WTC11 (cell line): Measurements from ENCODE around the gene SLC38A10. TPM values are rescaled to one million over a fixed set of nuclear protein-coding genes. Genes with fewer than 3 reads are reported as not detected.

Experiments
- ATAC-seq: fragments of 200-7000 bp; cut with Tn5 transposase; 2 replicates; pipeline ENCODE4 v1.10.0; 2021; ENCODE audit warnings: mild to moderate bottlenecking, moderate library complexity
- CTCF ChIA-PET: fragments of 300-600 bp; sonication (Branson Sonifier 250); formaldehyde crosslinking; loops from one replicate; lab custom pipeline; 2021; ENCODE audit warnings: antibody characterized with exemption; lab: Charles Lee
- POLR2A ChIA-PET: fragments of 350-600 bp; sonication (Branson Sonifier 250); formaldehyde crosslinking; loops from one replicate; lab custom pipeline; 2021; ENCODE audit warnings: antibody characterized with exemption; lab: Charles Lee
- DNase-seq: peaks from one replicate; pipeline ENCODE4 v3.0.0; 2021; ENCODE audit warnings: low spot score
- H3K27ac Mint-ChIP-seq: 2 replicates; pipeline ENCODE4 v1.8.0; 2021; ENCODE audit warnings: mixed read lengths
- H3K27me3 Mint-ChIP-seq: 2 replicates; pipeline ENCODE4 v1.8.0; 2021; ENCODE audit warnings: low read depth, mild to moderate bottlenecking, moderate library complexity, mixed read lengths
- H3K36me3 Mint-ChIP-seq: 2 replicates; pipeline ENCODE4 v1.8.0; 2021; ENCODE audit warnings: mixed read lengths
- H3K4me1 Mint-ChIP-seq: 2 replicates; pipeline ENCODE4 v1.8.0; 2022; ENCODE audit warnings: mixed read lengths
- H3K4me3 Mint-ChIP-seq: 2 replicates; pipeline ENCODE4 v1.8.0; 2021; ENCODE audit warnings: mild to moderate bottlenecking, moderate library complexity, mixed read lengths
- H3K9me3 Mint-ChIP-seq: 2 replicates; pipeline ENCODE4 v1.8.0; 2021; ENCODE audit warnings: mixed read lengths
- GABPB1 ChIP-seq: sonication (generic); formaldehyde crosslinking; IDR thresholded peaks from 2 replicates; pipeline ENCODE4 v1.8.1; 2023; ENCODE audit warnings: mild to moderate bottlenecking, missing genetic modification reagents
- HMGA2 ChIP-seq: fragments of 250-450 bp; sonication (Bioruptor Pico); IDR thresholded peaks from 2 replicates; pipeline ENCODE4 v1.4.0; 2021; ENCODE audit warnings: mild to moderate bottlenecking, moderate library complexity
- JUN ChIP-seq: sonication (generic); formaldehyde crosslinking; IDR thresholded peaks from 2 replicates; pipeline ENCODE4 v1.8.0; 2023; ENCODE audit warnings: mild to moderate bottlenecking, missing genetic modification reagents
- SMAD4 ChIP-seq: sonication (generic); formaldehyde crosslinking; IDR thresholded peaks from 2 replicates; pipeline ENCODE4 v1.8.0; 2022; ENCODE audit warnings: mild to moderate bottlenecking, missing genetic modification reagents
- SP1 ChIP-seq: sonication (generic); formaldehyde crosslinking; conservative IDR thresholded peaks from 2 replicates; pipeline ENCODE4 v1.8.1; 2022; ENCODE audit warnings: missing genetic modification reagents
- ZBTB21 ChIP-seq: sonication (generic); formaldehyde crosslinking; IDR thresholded peaks from 2 replicates; pipeline ENCODE4 v1.8.1; 2023; ENCODE audit warnings: mild to moderate bottlenecking, missing genetic modification reagents, borderline replicate concordance
- ZNF416 ChIP-seq: fragments of 250-450 bp; sonication (Bioruptor Pico); IDR thresholded peaks from 2 replicates; pipeline ENCODE4 v1.9.0; 2021; ENCODE audit warnings: mild to moderate bottlenecking, inconsistent platforms
- total RNA-seq: library from RNA; stranded (reverse); gene quantifications from 3 replicates; pipeline ENCODE4 v1.2.3, GENCODE V29; 2021
- TF ChIP-seq, protein P1 (sequence below): sonication (generic); formaldehyde crosslinking; IDR thresholded peaks from 2 replicates; pipeline ENCODE4 v1.8.0; 2022; ENCODE audit warnings: mild to moderate bottlenecking, missing genetic modification reagents
- TF ChIP-seq, protein P2 (sequence below): sonication (generic); formaldehyde crosslinking; IDR thresholded peaks from 2 replicates; pipeline ENCODE4 v1.8.0; 2022; ENCODE audit warnings: mild to moderate bottlenecking, missing genetic modification reagents
- TF ChIP-seq, protein P3 (sequence below): sonication (generic); formaldehyde crosslinking; IDR thresholded peaks from 2 replicates; pipeline ENCODE4 v1.8.0; 2022; ENCODE audit warnings: missing genetic modification reagents
- TF ChIP-seq, protein P4 (sequence below): sonication (generic); formaldehyde crosslinking; IDR thresholded peaks from 2 replicates; pipeline ENCODE4 v1.8.1; 2022; ENCODE audit warnings: mild to moderate bottlenecking, missing genetic modification reagents, moderate library complexity, borderline replicate concordance
- TF ChIP-seq, protein P5 (sequence below): sonication (generic); formaldehyde crosslinking; IDR thresholded peaks from 2 replicates; pipeline ENCODE4 v1.8.0; 2022; ENCODE audit warnings: mild to moderate bottlenecking, missing genetic modification reagents
- TF ChIP-seq, protein P6 (sequence below): fragments of 250-450 bp; sonication (Bioruptor Pico); IDR thresholded peaks from 2 replicates; pipeline ENCODE4 v1.9.0; 2021; ENCODE audit warnings: moderate library complexity, mild to moderate bottlenecking, inconsistent platforms, borderline replicate concordance

The SLC38A10 gene
- total RNA-seq, 1 experiment from 2014 or later, result 47.0 TPM

DNA sequence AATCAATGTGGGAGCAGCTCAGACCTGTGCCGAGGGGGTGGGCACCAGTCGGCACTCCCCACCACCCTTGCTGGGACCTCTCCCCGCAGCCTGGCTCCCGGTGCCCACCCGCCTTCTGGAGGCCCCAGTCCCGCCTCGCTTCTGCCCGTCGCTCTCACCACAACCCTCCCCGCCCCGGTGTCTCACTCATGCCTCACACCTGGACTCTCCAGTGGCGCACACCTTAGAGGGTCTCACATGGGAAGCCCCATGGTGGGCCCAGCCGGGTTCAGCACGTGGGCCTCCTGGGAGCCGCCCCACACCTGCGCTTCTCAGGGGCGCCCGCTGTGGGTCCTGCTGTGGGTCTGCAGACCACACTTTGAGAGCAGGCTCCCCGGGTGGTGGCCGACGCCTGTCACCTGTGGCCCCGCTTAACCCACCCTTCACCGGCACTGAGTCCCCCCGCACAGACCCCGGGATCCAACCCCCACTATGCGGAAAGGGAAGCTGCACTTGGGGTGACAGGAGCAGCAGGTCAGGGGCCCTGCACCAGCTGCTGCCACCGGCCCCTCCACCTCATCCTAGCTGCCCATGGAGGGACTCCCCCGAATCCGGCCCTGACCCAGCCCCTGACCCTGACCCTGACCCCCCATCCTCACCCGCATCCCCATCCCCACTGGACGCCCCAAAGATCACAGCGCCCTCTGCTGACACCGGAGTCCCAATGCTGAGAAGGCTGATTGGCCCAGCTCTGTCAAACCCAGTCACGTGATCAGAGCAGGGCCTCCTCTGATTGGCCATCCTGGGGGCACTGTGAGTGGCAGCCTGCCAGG is 27.4 kb upstream of the SLC38A10 start (continued):
- TF ChIP-seq ZBTB21 (CRISPR knock-in tag), result no peak
- TF ChIP-seq JUN (CRISPR knock-in tag), result no peak
- TF ChIP-seq, protein P1, sequence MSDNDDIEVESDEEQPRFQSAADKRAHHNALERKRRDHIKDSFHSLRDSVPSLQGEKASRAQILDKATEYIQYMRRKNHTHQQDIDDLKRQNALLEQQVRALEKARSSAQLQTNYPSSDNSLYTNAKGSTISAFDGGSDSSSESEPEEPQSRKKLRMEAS (CRISPR knock-in tag), result no peak

DNA sequence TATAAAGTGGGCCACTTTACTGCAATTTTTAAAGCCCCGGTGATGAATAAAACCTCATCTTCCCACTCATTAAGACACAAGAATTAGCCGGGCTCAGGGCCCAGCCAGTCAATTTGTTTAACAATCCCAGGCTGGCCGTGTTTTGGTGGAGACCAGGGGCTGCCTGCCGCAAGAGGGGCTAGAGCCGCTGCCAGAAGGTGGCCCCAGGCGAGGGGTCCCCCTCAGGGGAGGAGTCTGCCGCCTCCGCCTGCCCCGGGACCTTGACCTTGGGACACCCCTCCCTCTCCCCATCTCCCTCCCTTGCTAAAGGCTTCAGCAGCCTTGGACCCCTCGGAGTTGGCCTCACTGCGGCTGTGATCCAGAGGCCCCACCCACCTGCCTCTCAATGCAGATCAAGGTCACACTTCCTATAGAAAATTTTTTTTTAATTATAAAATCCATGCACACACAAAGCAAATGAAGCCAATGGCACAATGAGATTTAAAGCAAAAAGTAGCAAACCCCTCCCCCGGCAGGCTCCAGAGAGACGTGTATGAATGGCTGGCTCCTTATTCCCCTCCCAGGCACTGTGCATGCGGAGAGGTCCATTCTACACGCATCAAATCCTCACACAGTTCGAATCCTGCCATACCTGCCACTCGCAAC is 23.0 kb upstream of the SLC38A10 start:
- H3K27ac Mint-ChIP-seq, result no peak overlapping the region
- POLR2A ChIA-PET, result no interaction called here

DNA sequence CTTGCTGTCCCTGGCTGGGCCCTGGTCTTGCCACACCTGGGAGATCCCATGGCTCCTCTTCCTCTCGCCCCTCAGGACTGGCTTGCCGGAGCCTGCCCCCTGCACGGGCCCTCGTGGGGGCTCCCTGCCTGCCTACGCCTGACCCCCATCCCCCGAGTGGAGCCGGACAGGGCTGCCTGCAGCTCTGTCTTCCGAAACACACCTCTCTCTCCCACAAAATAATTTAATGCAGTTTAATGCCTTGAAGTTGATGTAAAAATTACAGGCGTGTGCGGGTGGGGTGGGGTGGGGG is 22.4 kb upstream of the SLC38A10 start:
- no peak for DNase-seq
- Mint-ChIP-seq H3K27ac (no peak overlapping the region), H3K4me1 (peaks cover 14% of the 10 kb centered on the region), H3K27me3 (no peaks in the 10 kb centered on the region), H3K4me3 (no peak overlapping the region), H3K9me3 (no peaks in the 10 kb centered on the region), H3K36me3 (no peaks in the 10 kb centered on the region)
- no peak for ATAC-seq
- ChIA-PET CTCF (interaction anchor here (0.6 kb wide), 2 partner anchors 10 to 105 kb away, joined by 3 read pairs; no protein-coding TSS in a partner anchor), POLR2A (no interaction called here)
- TF ChIP-seq GABPB1 (no peak), JUN (CRISPR knock-in tag) (no peak), HMGA2 (CRISPR knock-in tag) (no peak), ZNF416 (no peak), SP1 (no peak)
- TF ChIP-seq, protein P2, sequence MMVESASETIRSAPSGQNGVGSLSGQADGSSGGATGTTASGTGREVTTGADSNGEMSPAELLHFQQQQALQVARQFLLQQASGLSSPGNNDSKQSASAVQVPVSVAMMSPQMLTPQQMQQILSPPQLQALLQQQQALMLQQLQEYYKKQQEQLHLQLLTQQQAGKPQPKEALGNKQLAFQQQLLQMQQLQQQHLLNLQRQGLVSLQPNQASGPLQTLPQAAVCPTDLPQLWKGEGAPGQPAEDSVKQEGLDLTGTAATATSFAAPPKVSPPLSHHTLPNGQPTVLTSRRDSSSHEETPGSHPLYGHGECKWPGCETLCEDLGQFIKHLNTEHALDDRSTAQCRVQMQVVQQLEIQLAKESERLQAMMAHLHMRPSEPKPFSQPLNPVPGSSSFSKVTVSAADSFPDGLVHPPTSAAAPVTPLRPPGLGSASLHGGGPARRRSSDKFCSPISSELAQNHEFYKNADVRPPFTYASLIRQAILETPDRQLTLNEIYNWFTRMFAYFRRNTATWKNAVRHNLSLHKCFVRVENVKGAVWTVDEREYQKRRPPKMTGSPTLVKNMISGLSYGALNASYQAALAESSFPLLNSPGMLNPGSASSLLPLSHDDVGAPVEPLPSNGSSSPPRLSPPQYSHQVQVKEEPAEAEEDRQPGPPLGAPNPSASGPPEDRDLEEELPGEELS, result no peak
- TF ChIP-seq, protein P3, sequence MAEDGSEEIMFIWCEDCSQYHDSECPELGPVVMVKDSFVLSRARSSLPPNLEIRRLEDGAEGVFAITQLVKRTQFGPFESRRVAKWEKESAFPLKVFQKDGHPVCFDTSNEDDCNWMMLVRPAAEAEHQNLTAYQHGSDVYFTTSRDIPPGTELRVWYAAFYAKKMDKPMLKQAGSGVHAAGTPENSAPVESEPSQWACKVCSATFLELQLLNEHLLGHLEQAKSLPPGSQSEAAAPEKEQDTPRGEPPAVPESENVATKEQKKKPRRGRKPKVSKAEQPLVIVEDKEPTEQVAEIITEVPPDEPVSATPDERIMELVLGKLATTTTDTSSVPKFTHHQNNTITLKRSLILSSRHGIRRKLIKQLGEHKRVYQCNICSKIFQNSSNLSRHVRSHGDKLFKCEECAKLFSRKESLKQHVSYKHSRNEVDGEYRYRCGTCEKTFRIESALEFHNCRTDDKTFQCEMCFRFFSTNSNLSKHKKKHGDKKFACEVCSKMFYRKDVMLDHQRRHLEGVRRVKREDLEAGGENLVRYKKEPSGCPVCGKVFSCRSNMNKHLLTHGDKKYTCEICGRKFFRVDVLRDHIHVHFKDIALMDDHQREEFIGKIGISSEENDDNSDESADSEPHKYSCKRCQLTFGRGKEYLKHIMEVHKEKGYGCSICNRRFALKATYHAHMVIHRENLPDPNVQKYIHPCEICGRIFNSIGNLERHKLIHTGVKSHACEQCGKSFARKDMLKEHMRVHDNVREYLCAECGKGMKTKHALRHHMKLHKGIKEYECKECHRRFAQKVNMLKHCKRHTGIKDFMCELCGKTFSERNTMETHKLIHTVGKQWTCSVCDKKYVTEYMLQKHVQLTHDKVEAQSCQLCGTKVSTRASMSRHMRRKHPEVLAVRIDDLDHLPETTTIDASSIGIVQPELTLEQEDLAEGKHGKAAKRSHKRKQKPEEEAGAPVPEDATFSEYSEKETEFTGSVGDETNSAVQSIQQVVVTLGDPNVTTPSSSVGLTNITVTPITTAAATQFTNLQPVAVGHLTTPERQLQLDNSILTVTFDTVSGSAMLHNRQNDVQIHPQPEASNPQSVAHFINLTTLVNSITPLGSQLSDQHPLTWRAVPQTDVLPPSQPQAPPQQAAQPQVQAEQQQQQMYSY (CRISPR knock-in tag), result no peak
- TF ChIP-seq, protein P4, sequence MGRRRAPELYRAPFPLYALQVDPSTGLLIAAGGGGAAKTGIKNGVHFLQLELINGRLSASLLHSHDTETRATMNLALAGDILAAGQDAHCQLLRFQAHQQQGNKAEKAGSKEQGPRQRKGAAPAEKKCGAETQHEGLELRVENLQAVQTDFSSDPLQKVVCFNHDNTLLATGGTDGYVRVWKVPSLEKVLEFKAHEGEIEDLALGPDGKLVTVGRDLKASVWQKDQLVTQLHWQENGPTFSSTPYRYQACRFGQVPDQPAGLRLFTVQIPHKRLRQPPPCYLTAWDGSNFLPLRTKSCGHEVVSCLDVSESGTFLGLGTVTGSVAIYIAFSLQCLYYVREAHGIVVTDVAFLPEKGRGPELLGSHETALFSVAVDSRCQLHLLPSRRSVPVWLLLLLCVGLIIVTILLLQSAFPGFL (CRISPR knock-in tag), result no peak
- TF ChIP-seq, protein P5, sequence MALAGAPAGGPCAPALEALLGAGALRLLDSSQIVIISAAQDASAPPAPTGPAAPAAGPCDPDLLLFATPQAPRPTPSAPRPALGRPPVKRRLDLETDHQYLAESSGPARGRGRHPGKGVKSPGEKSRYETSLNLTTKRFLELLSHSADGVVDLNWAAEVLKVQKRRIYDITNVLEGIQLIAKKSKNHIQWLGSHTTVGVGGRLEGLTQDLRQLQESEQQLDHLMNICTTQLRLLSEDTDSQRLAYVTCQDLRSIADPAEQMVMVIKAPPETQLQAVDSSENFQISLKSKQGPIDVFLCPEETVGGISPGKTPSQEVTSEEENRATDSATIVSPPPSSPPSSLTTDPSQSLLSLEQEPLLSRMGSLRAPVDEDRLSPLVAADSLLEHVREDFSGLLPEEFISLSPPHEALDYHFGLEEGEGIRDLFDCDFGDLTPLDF (CRISPR knock-in tag), result no peak
- TF ChIP-seq, protein P6, sequence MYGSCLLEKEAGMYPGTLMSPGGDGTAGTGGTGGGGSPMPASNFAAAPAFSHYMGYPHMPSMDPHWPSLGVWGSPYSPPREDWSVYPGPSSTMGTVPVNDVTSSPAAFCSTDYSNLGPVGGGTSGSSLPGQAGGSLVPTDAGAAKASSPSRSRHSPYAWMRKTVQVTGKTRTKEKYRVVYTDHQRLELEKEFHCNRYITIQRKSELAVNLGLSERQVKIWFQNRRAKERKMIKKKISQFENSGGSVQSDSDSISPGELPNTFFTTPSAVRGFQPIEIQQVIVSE, result no peak

More for the DNA sequence above, 23.0 kb upstream of the SLC38A10 start:
- peaks cover 14% of the 10 kb centered on the region for H3K4me1 Mint-ChIP-seq
- ATAC-seq (peak; percentile 77), DNase-seq (peak; percentile 67)
- TF ChIP-seq SMAD4 (CRISPR knock-in tag), result no peak
- TF ChIP-seq, protein P3 (CRISPR knock-in tag), result peak; percentile 73
- H3K27me3 Mint-ChIP-seq, result no peaks in the 10 kb centered on the region
- H3K4me3 Mint-ChIP-seq, result 0 out of 2 replicates have a peak overlapping the region, but pooled peaks have one; percentile 16
- CTCF ChIA-PET, result interaction anchor here (2.0 kb wide), 1 partner anchor 8 kb away, joined by 7 read pairs; no protein-coding TSS in a partner anchor
- H3K9me3 Mint-ChIP-seq, result no peaks in the 10 kb centered on the region
- H3K36me3 Mint-ChIP-seq, result no peaks in the 10 kb centered on the region
